GM21515 (cell line): ENCODE measurements around the gene NPC1L1.

Experiments
- ATAC-seq: cut with Tn5 transposase; IDR thresholded peaks from one replicate; pipeline ENCODE4 v1.9.1; 2021; ENCODE audit not compliant: unreplicated experiment

NPC1L1 gene

GRCh38 chr7:44541028-44541869 lies at the start of gene NPC1L1:
Gene NPC1L1 (minus strand): TSS chr7:44541330. CDS start chr7:44541259, 71 bp downstream.
- no peak for ATAC-seq

DNA sequence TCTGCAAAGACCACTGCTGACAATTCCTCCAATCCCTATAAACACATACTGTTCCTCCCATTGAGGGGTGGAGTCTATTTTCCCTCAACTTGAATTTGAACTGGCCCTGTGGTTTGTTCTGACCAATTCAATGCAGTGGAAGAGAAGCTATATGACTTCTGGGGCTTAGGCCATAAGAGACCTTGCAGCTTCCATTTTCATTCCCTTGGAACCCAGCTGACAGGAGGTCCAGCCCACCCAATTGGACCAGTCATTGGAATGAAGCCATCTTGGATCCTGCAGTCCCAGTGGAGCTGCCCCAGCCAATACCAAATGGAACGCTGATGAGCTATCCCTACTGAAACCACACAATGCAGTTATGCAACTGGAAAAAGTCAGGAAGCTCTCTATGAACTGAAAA lies 49.8 kb upstream of the NPC1L1 start:
- ATAC-seq: no peak

GRCh38 chr7:44587843-44588711 lies 46.9 kb upstream of the NPC1L1 start:
- no peak for ATAC-seq

DNA sequence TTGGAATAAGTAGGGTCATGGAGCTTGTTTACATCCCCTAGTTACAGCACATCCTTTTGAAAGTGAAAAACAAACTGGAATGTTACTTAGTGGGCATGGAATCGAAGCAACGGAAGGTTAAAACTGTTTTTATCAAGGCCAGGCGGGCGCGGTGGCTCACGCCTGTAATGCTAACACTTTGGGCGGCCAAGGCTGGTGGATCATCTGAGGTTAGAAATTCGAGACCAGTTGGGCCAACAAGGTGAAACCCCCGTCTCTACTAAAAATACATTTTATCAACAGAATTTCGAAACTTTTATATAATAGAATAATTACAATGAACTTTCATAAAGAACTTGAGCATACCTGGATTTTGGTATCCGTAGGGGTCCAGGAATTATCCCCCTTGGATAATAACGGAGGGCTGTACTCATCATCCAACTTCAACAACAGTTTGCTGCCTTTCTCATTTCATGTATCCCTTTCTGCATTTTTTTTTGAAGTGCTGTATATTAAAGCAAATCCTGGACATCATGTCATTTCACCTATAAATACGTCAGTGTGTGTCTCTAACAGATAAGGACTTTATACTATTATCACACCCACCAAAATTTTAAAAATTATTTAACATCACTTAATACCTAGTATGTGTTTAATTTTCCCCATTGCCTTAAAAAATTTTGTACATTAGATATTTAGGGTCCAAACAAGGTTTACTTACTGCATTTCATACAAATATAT lies 42.2 kb upstream of the NPC1L1 start:
- ATAC-seq: no peak

DNA sequence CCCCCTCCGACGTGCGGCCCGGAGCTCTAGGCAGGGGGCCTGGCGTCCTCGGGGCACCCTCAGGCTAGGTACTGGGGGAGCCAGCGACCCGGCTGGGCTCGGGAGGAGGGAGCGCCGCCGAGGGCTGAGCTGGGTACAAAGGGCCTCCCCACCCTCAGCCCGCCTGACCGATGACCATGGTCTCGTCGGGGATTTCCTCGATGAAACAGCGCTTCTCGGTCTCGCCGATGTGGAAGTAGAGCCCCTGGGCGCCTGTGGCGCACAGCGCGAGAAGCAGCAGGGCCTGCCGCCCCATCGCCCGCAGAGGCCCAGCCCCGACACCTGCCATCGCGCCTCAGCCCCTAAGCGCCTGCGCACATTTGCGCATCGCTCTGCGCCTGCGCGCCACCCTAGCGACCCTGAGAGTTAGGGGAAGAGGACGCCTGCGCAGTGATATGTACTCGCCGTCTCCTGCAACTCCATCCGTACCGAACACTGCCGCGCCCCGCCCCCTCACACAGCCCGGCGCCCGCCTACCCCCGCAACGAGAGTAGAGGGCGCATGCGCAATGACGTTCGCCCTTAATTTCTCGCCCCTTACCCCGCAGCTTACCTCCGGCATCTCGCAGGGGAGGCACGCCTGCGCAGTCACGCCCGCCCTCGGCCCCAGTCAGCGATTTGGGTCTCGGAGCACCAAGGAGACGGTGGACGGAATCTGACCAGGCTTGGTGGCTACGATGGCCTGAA lies 40.9 kb upstream of the NPC1L1 start, which contains the start of gene TMED4:
TSS of gene TMED4 (minus strand) at position 353 of the 725 bp plus-strand sequence. CDS start at position 328, 25 bp downstream.
- peak; percentile 84 for ATAC-seq

- ATAC-seq: peak; percentile 27
Observed at GRCh38 chr7:44580945-44581878, 40.1 kb upstream of the NPC1L1 start.

GRCh38 chr7:44576228-44576627 lies 35.1 kb upstream of the NPC1L1 start:
- ATAC-seq: no peak

DNA sequence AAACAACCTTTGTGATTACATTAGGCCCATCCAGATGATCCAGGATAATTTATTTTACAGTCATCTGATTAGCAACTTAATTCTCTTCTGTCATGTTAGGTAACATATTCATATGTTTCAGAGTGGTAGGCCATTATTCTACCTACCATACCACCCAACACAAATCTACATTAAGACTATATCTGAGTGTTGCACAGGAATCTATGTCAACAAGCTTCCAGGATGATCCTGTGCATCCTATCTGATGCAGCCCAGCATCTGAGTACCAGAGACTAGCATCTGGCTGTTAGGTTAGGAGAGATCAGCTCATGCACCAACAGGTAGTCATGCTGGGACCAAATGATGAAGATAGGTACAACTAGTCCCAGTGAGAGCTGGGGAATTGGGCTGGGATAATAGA lies 33.9 kb upstream of the NPC1L1 start:
- no peak for ATAC-seq

DNA sequence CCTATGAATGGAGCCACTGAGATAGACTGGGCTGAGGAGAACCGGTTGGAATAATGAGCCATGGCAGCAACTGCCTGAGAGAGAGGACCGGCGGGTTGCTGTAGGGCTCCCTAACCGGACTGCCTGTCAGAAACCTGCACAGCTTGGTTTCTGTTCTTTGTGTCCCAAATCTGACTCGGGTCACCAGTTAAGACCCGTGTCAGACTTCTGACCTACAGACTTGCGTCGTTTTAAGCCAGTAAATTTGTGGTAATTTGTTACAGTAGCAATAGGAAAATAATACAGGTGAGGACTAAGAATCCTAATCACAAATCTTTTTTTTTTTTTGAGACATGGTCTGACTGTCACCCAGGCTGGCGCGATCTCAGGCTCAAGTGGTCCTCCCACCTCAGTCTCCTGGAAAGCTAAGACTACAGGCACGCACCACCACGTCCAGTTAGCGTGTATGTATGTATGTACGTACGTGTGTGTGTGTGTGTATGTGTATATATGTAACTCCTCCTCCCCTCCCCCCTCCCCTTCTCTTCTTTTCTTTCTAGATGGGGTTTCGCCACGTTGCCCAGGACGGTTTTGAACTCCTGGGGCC lies 33.2 kb upstream of the NPC1L1 start:
- ATAC-seq: no peak

DNA sequence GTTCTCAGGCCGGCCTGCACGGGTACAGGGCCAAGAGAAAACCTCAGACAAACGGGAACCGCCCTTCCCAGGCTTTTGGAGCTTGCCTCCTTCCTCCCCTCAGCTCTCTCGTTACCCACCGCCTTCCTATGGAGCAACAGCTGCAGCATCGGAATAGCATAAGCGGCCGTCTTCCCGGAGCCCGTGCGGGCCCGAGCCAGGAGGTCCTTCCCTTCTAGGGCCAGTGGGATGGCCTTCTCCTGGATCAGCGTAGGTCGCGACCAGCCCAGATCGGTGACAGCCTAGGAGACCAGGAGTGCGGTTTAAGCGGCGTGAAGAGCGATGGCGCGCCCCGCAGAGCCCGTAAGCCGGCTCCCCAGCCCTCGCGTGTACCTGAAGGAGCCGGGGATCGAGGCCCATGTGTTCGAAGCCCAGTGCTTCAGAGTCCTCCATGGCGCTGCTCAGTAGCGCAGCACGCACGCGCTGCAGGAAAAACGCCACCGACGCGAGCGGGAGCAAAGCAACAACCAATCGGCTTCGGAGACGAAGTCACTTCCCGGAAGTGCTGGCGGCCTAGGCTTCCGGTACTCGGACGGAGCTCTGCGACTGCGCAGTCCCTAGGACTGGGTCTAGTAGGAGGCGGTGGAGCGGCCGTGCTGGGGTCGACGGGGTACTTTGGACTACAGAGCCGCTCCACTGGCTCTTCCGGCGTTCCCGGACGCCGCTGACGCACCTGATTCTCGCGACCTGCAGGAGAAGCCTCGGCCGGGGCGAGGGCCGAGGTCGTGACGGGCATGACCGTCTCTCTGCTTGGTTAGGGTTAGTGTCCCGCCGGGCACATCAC lies 32.5 kb upstream of the NPC1L1 start, which contains the start of gene DDX56:
TSS of gene DDX56 (minus strand) at position 445 of the 823 bp plus-strand sequence. CDS start at position 432, 13 bp downstream.
- ATAC-seq: peak; percentile 95

- ATAC-seq: no peak
Observed at GRCh38 chr7:44572771-44573170, 31.6 kb upstream of the NPC1L1 start.

- no peak for ATAC-seq
Observed at GRCh38 chr7:44569959-44570358, 28.8 kb upstream of the NPC1L1 start.

DNA sequence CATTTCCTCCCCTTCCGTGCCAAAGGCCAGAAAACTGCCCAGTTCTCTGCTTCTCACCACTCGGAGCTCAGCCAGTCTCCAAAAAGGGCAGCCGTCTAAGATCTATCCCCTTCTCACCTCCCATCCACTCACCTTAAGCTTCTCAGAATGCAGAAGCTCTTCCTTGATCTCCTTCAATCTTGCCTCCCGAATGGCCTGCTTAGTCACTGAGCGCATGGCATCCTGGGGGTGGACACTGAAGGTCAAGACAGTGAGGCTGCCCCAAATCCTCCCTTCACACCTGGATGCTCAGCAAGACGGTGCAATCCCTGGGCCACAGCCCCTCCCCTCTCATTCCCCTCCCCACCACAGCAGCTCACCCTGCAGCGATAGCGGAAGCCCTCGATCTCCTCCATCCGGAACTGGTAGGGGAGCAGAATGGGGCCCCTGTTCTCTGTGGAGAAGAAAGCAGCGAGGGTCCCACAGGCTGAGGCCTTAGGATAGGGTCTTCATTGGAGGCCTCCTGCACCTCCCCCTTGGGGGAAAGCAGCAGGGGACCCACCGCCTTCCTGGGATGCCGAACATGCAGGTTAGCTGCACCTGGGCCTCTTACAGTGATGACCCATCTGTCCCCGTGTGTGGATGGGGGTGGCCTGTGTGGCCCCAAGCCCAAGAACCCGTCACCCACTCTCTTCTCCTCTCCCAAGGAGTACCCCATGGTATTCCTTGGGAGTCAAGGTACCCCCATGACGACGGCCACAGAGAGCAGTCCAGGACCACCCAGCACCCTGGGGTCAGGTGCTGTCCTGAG lies 27.8 kb upstream of the NPC1L1 start:
- no peak for ATAC-seq

DNA sequence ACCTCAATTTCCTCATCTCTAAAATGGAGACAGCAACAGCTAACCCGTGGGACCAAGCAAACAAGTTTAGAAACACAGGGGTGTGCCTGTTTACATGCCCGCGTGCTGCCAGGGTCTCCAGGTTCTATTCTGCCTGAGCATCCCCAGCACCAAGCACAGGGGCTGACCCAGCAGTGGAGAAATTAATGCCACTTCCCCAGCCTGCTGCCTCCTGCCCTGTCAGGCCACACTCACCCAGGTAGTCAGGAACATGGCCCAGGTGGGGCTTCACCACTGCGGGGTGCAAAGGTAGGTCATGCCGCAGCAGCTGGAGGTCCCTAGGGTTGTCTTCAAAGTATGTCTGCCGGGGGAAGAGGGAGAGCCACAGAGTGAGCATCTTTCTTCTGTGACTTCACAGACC lies 26.8 kb upstream of the NPC1L1 start:
- ATAC-seq: no peak

DNA sequence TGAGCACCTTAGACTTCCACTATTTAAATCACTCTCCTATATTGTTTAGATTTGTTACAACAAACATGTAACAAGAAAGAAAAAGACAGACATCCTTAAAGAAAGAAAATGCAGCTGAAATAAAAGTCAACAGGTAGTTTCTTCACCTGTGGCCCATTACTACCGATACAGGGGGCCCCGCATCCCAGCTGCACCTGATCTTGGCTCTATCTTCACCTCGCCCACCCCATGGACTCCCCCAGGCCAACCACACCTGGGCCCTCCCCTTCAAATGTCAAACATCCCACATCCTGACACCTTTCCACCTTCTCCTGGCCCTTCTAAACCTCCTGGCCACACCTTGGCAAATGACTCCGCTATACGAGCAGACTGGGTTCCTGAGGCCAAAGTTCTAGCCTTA lies 25.6 kb upstream of the NPC1L1 start:
- ATAC-seq: no peak

DNA sequence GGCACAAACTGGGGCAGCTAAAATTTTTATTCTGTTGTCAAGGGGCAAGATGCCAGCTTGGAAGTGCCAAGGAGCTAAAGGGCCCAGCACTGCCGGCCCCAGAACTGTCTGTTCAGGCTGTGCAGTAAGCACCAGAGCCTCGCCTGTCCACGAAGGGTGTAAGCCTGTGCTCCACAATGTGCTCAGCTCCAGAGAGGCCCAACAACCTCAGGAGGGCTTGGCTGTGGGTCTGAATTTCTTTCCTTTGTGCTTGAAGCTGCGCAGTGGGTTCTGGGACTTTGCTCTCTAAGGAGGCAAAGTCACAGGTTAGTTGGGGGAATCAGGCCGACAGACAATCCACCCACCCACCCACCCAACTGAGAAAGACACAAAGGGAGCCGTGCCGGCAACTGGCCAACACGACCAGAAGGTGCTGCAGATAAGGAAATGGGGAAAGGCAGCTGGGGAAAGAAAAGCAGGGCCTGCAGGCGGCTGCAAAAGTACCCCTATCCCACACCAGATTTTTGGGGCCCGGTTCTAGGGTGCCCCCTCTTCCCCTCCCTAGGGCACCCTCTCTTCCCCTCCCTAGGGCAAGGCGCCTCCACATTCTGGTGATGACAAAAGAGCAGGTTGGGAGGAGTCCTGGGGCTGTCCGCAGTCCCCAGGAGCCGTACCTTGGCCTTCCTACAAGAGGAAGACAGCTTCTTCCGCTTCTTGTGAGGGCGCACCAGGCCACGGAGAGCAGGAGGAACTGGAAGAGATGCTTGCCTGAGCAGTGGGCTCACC lies 24.8 kb upstream of the NPC1L1 start:
- ATAC-seq: no peak
